Measurements from ENCODE around the gene SLC66A2.

DNA sequence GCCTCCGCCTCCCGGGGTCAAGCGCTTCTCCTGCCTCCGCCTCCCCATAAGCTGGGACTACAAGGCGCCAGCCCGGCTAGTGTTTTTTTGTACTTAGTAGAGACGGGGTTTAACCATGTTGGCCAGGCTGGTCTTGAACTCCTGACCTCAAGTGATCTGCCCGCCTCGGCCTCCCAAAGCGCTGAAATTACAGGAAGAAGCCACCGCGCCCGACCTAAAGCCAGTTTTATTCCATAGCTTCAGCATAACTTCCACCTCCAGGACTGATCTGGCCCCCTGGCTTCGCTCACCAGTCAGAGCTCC is 37.7 kb upstream of the SLC66A2 start:
- TF ChIP-seq CTCF (IDR thresholded peaks at IDR 0.05; ENCODE audit: insufficient read depth, low read length, poor library complexity, severe bottlenecking) = no peak
- no peak for TF ChIP-seq EZH2phosphoT487 (conservative IDR thresholded peaks at IDR 0.05; ENCODE audit: low read length)

Measured in SU-DHL-6 (cell line).